Fibroblast of lung (primary cell): ENCODE data around the gene MAPT. TPM values are rescaled to one million over a fixed set of nuclear protein-coding genes. Genes with fewer than 3 reads are reported as not detected.

Source experiments
- DNase-seq, 2 donors: peaks; one replicate each; pipeline versions ENCODE4 v3.0.0 to v3.0.0-alpha.2; 2010; ENCODE audit warnings: low read depth in 2 of 2
- H2AFZ ChIP-seq: 2 replicates; pipeline ENCODE4 v1.5.1; 2012; ENCODE audit warnings: low read length, control low read depth, inconsistent platforms
- H3K27ac ChIP-seq: 2 replicates; pipeline ENCODE4 v1.5.1; 2011; ENCODE audit warnings: low read length, control low read depth; ENCODE audit not compliant: insufficient read depth
- H3K27me3 ChIP-seq: 2 replicates; pipeline ENCODE4 v1.5.1; 2011; ENCODE audit warnings: mild to moderate bottlenecking, low read length; ENCODE audit not compliant: control insufficient read depth, insufficient read depth
- H3K36me3 ChIP-seq: 2 replicates; pipeline ENCODE4 v1.5.1; 2011; ENCODE audit warnings: low read length; ENCODE audit not compliant: control insufficient read depth, insufficient read depth
- H3K4me1 ChIP-seq: 2 replicates; pipeline ENCODE4 v1.5.1; 2011; ENCODE audit warnings: low read length; ENCODE audit not compliant: control insufficient read depth, insufficient read depth; ENCODE audit errors: extremely low read depth
- H3K4me2 ChIP-seq: 2 replicates; pipeline ENCODE4 v1.5.1; 2011; ENCODE audit warnings: low read length, control low read depth; ENCODE audit not compliant: insufficient read depth; ENCODE audit errors: extremely low read depth
- H3K4me3 ChIP-seq, 4 experiments: fragments of 200-600 bp in 1 of 4; sonication (generic) in 1 of 4; replicated peaks in 1 of 4; 2 replicates each; pipeline ENCODE4 v1.5.1; 2011 to 2016; ENCODE audit warnings: low read length in 4 of 4, low read depth in 3 of 4, mild to moderate bottlenecking in 3 of 4, control low read depth in 2 of 4, inconsistent platforms in 1 of 4, mixed read lengths in 1 of 4; ENCODE audit not compliant: insufficient read depth in 1 of 4; ENCODE audit errors: control extremely low read depth in 1 of 4
- H3K79me2 ChIP-seq: 2 replicates; pipeline ENCODE4 v1.5.1; 2012; ENCODE audit warnings: mild to moderate bottlenecking, low read length, inconsistent platforms; ENCODE audit not compliant: control insufficient read depth, insufficient read depth
- H3K9ac ChIP-seq: 2 replicates; pipeline ENCODE4 v1.5.1; 2011; ENCODE audit warnings: mild to moderate bottlenecking, low read length, control low read depth; ENCODE audit not compliant: insufficient read depth
- H3K9me3 ChIP-seq: 2 replicates; pipeline ENCODE4 v1.5.1; 2012; ENCODE audit warnings: low read depth, low read length; ENCODE audit not compliant: control insufficient read depth, insufficient read depth
- H4K20me1 ChIP-seq: 2 replicates; pipeline ENCODE4 v1.5.1; 2011; ENCODE audit warnings: low read length; ENCODE audit not compliant: control insufficient read depth, insufficient read depth; ENCODE audit errors: extremely low read depth
- EZH2 ChIP-seq: IDR thresholded peaks from 2 replicates; pipeline ENCODE4 v1.5.1; 2012; ENCODE audit warnings: low read length, control low read depth, mild to moderate bottlenecking; ENCODE audit errors: missing control alignments
- polyA plus RNA-seq, 2 donors: library from polyadenylated mRNA; depleted of rRNA in 1 of 2; stranded (reverse) in 1 of 2; unstranded in 1 of 2; fragments of >200 nt; gene quantifications; 2 replicates each; pipeline ENCODE4 v1.2.1, GENCODE V29; 2011 to 2012; ENCODE audit warnings: missing spikeins in 1 of 2
- total RNA-seq: library from RNA; depleted of rRNA; stranded (reverse); fragments of >200 nt; gene quantifications from 2 replicates; pipeline ENCODE4 v1.2.1, GENCODE V29; 2014
- TF ChIP-seq, protein P1 (sequence below), 2 donors: IDR thresholded peaks in 1 of 2; conservative IDR thresholded peaks in 1 of 2; 1 replicate in 1 of 2; 2 replicates in 1 of 2; pipeline ENCODE4 v1.5.1; 2011 to 2012; ENCODE audit warnings: low read length in 2 of 2, control low read depth in 1 of 2, inconsistent platforms in 1 of 2, low read depth in 1 of 2, mild to moderate bottlenecking in 1 of 2

MAPT gene
- total and polyA plus RNA-seq, 2 donors (not counting 1 experiment from before 2014, with no cell fraction given), result 0.09 to 0.50 TPM

DNA sequence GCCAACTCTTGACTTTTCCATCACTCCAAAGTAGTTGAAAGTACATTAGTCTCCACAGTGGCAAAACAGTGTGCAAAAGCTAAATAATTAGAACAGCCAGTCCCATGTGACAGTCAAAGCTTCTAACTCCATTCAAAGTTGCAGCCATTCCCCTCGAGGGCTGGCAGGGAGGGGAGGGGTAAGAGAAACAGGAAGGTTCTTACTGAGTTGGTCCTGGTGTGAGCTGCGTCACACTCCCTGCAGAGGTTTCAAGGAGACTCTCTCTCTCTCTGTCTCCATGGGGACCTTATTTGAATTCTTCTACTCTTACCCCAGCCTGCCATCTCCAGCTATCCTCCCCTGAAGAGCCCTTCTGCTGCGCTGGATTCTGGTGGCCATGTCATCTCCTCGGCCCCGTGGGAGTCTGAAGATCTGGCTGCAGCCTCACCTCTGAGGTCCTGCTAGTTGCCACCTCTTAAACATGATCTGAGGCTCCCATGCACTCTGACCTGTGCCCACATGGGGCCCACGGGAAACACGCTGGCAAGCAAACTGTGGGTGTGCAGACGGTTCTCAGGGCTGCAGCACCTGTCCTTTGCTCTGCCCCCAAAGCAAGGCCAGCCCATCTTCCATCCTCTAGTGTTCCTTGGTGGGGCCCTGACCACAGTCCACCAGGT, 81.4 kb downstream of the MAPT start:
- Histone ChIP-seq H3K4me3 (no peak overlapping the region), H3K36me3 (no peaks in the 10 kb centered on the region), H2AFZ (no peak overlapping the region), H4K20me1 (no peaks in the 10 kb centered on the region), H3K4me2 (no peak overlapping the region), H3K79me2 (no peaks in the 10 kb centered on the region), H3K27me3 (peaks cover 4% of the 10 kb centered on the region), H3K4me1 (no peaks in the 10 kb centered on the region), H3K9me3 (no peaks in the 10 kb centered on the region), H3K9ac (no peak overlapping the region), H3K27ac (no peak overlapping the region)
- TF ChIP-seq EZH2, result no peak
- TF ChIP-seq, protein P1, sequence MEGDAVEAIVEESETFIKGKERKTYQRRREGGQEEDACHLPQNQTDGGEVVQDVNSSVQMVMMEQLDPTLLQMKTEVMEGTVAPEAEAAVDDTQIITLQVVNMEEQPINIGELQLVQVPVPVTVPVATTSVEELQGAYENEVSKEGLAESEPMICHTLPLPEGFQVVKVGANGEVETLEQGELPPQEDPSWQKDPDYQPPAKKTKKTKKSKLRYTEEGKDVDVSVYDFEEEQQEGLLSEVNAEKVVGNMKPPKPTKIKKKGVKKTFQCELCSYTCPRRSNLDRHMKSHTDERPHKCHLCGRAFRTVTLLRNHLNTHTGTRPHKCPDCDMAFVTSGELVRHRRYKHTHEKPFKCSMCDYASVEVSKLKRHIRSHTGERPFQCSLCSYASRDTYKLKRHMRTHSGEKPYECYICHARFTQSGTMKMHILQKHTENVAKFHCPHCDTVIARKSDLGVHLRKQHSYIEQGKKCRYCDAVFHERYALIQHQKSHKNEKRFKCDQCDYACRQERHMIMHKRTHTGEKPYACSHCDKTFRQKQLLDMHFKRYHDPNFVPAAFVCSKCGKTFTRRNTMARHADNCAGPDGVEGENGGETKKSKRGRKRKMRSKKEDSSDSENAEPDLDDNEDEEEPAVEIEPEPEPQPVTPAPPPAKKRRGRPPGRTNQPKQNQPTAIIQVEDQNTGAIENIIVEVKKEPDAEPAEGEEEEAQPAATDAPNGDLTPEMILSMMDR (conservative IDR thresholded peaks at IDR 0.05 in 1 of 2, IDR thresholded peaks at IDR 0.05 in 1 of 2; ENCODE audit: low read depth in 1 of 2, low read length in 2 of 2), result no peak
- DNase-seq, result no peak

DNA sequence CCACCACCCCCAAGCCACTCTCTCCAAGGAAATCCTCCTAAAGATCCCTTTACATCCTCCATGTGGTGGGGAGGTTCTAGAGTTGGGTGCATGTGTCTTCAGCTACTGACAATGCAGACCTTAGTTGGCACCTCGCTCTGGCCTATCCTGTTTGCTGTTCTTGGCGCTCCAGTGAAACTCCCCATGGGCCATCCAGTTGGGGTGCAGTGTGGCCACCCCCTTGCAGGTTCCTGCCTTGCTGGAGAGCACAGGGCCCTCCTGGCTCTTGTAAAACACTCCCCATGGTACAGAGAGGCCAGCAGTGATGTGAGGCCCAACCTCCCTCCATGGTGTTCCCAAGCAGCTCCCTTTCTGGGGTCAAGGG, 82.0 kb downstream of the MAPT start:
- no peak for DNase-seq
- Histone ChIP-seq H3K4me3 (no peak overlapping the region), H4K20me1 (no peaks in the 10 kb centered on the region), H3K4me2 (no peak overlapping the region), H3K27me3 (peaks cover 6% of the 10 kb centered on the region), H3K36me3 (no peaks in the 10 kb centered on the region), H3K27ac (no peak overlapping the region), H2AFZ (no peak overlapping the region), H3K9me3 (no peaks in the 10 kb centered on the region), H3K4me1 (no peaks in the 10 kb centered on the region), H3K79me2 (no peaks in the 10 kb centered on the region), H3K9ac (no peak overlapping the region)
- no peak for TF ChIP-seq EZH2
- TF ChIP-seq, protein P1 (conservative IDR thresholded peaks at IDR 0.05 in 1 of 2, IDR thresholded peaks at IDR 0.05 in 1 of 2; ENCODE audit: low read depth in 1 of 2, low read length in 2 of 2), result no peak

DNA sequence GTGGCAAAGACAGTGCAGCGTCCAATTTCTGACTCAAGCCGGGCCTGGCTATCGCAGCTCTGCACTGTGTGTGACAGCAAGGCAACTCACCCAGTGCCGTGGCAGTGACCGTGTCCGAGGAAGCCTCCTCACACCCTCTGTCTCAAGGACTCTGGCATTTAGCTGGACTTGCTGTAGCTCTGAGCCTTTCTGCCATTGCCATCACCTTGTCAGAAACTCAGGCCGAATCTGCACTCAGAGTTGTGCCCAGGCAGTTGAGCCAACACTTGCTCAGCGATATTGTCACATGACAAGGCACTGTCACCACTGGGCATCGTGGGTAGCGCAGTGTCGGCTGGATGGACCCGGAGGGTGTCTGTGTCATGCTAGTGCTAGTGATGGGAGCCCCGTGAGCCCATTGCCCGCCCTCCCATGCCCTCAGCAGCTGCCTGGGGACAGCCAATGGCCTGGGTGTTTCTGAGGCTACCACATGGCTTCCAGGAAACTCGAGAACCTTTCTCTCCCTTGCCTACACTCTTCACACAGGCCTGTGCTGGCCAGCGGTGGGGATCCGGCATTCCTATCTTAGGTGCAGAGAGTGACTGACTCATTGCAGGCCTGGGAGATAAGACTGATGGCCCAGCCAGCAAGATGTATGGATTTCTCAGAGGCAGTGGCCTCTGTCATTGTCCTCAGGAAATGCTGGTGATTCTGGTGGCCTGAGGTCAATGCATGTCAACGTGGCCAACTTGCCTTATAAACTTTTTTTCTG, 82.6 kb downstream of the MAPT start:
- H3K4me2 ChIP-seq, result no peak overlapping the region
- no peaks in the 10 kb centered on the region for H4K20me1 ChIP-seq
- no peaks in the 10 kb centered on the region for H3K79me2 ChIP-seq
- H3K4me1 ChIP-seq, result no peaks in the 10 kb centered on the region
- no peak overlapping the region for H3K9ac ChIP-seq
- TF ChIP-seq EZH2, result no peak
- TF ChIP-seq, protein P1 (conservative IDR thresholded peaks at IDR 0.05 in 1 of 2, IDR thresholded peaks at IDR 0.05 in 1 of 2; ENCODE audit: low read depth in 1 of 2, low read length in 2 of 2), result no peak
- H3K27ac ChIP-seq, result no peak overlapping the region
- H3K27me3 ChIP-seq, result peaks cover 6% of the 10 kb centered on the region
- no peaks in the 10 kb centered on the region for H3K9me3 ChIP-seq
- DNase-seq, result peak in 1 of 2 donors; percentile 48
- no peak overlapping the region for H2AFZ ChIP-seq
- no peaks in the 10 kb centered on the region for H3K36me3 ChIP-seq
- H3K4me3 ChIP-seq, result no peak overlapping the region
